Measurements from ENCODE around the gene MAD1L1. TPM values are rescaled to one million over a fixed set of nuclear protein-coding genes. Genes with fewer than 3 reads are reported as not detected.

Gene MAD1L1
- total RNA-seq, 2 donors from 2014 or later: 59.1 to 61.4 TPM

DNA sequence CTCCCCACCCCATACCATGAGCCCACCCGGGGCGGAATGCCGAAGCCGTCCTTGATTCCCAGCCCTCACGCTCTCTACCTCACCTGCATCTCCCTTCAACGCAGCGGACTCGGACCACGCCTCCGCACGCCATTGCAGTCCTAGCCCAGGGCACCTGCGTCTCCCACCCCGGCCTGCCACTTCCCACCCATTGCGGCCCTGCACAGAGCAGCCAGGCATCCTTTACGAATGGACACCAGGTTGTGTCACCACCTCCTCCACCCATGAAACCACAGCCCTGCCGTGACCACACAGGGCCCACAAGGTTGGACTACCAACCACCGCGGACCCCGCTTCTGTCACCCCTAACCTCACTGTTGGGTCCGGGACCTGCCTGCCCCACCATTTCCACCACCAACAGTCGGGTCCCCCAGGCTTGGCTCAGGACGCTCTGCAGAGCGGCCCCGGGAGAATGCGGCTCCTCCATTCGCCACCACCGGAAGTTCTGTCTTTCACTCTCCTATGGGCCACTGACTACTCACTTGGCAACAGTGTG lies 232.5 kb downstream of the MAD1L1 start:
- TF ChIP-seq, protein P1, sequence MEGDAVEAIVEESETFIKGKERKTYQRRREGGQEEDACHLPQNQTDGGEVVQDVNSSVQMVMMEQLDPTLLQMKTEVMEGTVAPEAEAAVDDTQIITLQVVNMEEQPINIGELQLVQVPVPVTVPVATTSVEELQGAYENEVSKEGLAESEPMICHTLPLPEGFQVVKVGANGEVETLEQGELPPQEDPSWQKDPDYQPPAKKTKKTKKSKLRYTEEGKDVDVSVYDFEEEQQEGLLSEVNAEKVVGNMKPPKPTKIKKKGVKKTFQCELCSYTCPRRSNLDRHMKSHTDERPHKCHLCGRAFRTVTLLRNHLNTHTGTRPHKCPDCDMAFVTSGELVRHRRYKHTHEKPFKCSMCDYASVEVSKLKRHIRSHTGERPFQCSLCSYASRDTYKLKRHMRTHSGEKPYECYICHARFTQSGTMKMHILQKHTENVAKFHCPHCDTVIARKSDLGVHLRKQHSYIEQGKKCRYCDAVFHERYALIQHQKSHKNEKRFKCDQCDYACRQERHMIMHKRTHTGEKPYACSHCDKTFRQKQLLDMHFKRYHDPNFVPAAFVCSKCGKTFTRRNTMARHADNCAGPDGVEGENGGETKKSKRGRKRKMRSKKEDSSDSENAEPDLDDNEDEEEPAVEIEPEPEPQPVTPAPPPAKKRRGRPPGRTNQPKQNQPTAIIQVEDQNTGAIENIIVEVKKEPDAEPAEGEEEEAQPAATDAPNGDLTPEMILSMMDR (conservative IDR thresholded peaks at IDR 0.05): no peak
- H3K27ac ChIP-seq (ENCODE audit: low read depth, low read length): no peak overlapping the region
- WGBS, 2 experiments (ENCODE audit: insufficient coverage in 1 of 2, insufficient read length in 1 of 2): 92 to 96% methylated on average over 17 to 27 of the region's 27 CpGs
- no peak overlapping the region for H3K4me3 ChIP-seq (ENCODE audit: low read length)
- Mint-ChIP-seq H3K27me3 (ENCODE audit: insufficient read depth) (no peaks in the 10 kb centered on the region), H3K36me3 (ENCODE audit: low read depth) (no peaks in the 10 kb centered on the region), H3K9me3 (no peaks in the 10 kb centered on the region), H3K4me1 (no peaks in the 10 kb centered on the region), H3K27ac (peak overlapping the region; percentile 56), H3K4me3 (no peak overlapping the region)
- no peaks in the 10 kb centered on the region for H3K27me3 ChIP-seq (ENCODE audit: control insufficient read depth, insufficient read depth, low read length, poor library complexity, severe bottlenecking)
- no peaks in the 10 kb centered on the region for H3K4me1 ChIP-seq (ENCODE audit: control insufficient read depth, insufficient read depth, low read length)
- no peak for DNase-seq
- H3K9me3 ChIP-seq (ENCODE audit: control insufficient read depth, low read length): no peaks in the 10 kb centered on the region
- H3K36me3 ChIP-seq (ENCODE audit: control insufficient read depth, insufficient read depth, low read length): no peaks in the 10 kb centered on the region
- H3K9ac ChIP-seq (ENCODE audit: extremely low read depth, low read length, poor library complexity, severe bottlenecking): no peak overlapping the region

DNA sequence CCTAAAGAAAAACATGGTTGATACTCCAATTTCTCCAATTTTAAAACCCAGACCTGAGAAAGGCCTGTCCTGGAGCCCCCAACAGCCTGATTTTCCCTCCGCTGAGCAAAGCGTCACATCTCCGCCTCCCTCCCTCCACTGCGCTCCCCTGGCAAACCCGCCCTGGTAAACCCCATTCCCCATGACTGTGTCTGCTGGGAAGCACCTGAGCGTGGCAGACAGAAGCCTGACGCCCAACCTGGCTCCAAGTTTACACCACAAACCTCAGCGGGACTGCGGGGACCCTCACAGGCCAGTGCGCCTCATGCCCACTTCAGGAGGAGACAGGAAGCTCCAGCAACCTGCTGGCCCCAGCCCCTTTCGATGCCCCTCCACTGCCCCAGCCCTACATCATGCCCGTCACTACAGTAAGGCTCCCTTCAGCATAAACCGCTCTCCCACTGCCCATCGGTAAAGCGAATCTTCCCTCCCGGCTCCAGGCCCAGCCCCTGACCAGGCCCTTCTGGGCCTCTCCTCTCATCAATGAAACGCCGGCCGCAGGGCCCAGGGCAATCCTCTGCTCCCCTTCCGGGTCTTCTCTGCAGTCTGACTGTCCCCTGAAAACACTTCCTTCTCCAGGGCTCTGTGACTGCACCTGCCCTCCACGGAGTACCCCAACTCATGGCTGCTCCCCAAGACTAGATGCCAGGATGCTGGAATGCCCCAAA lies 233.3 kb downstream of the MAD1L1 start:
- Histone ChIP-seq H3K4me1 (ENCODE audit: control insufficient read depth, insufficient read depth, low read length) (no peaks in the 10 kb centered on the region), H3K27me3 (ENCODE audit: control insufficient read depth, insufficient read depth, low read length, poor library complexity, severe bottlenecking) (no peaks in the 10 kb centered on the region), H3K9me3 (ENCODE audit: control insufficient read depth, low read length) (no peaks in the 10 kb centered on the region), H3K36me3 (ENCODE audit: control insufficient read depth, insufficient read depth, low read length) (no peaks in the 10 kb centered on the region), H3K27ac (ENCODE audit: low read depth, low read length) (no peak overlapping the region), H3K9ac (ENCODE audit: extremely low read depth, low read length, poor library complexity, severe bottlenecking) (no peak overlapping the region), H3K4me3 (ENCODE audit: low read length) (no peak overlapping the region)
- no peak for DNase-seq
- WGBS, 2 experiments (ENCODE audit: insufficient coverage in 1 of 2, insufficient read length in 1 of 2): 93 to 98% methylated on average over 13 to 21 of the region's 21 CpGs
- Mint-ChIP-seq H3K9me3 (no peaks in the 10 kb centered on the region), H3K4me1 (no peaks in the 10 kb centered on the region), H3K36me3 (ENCODE audit: low read depth) (no peaks in the 10 kb centered on the region), H3K27me3 (ENCODE audit: insufficient read depth) (no peaks in the 10 kb centered on the region), H3K4me3 (no peak overlapping the region), H3K27ac (peak overlapping the region; percentile 56)
- TF ChIP-seq, protein P1 (conservative IDR thresholded peaks at IDR 0.05): no peak

DNA sequence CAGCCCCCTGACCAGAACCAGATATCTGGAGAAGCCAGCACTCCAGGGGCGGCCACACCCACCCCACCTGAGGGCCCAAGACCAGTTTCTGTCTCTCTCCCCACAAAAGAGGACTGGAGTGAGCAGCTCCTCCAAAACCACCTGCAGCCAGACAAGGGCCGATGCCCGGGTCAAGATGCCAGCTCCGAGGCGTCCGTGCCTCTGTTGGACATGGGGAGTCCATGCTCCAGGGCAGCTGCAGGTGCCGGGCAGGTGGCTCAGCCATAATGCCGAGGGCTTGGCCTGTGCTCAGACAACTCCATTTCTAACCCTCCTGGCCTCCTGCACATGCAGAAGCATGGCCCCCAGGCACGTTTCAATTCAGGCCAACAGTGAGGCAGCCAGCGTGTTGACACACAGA lies 234.6 kb downstream of the MAD1L1 start:
- no peaks in the 10 kb centered on the region for H3K4me1 ChIP-seq (ENCODE audit: control insufficient read depth, insufficient read depth, low read length)
- no peaks in the 10 kb centered on the region for H3K36me3 ChIP-seq (ENCODE audit: control insufficient read depth, insufficient read depth, low read length)
- H3K27me3 ChIP-seq (ENCODE audit: control insufficient read depth, insufficient read depth, low read length, poor library complexity, severe bottlenecking): no peaks in the 10 kb centered on the region
- Mint-ChIP-seq H3K27me3 (ENCODE audit: insufficient read depth) (no peaks in the 10 kb centered on the region), H3K9me3 (no peaks in the 10 kb centered on the region), H3K4me3 (no peak overlapping the region), H3K27ac (no peak overlapping the region), H3K36me3 (ENCODE audit: low read depth) (no peaks in the 10 kb centered on the region), H3K4me1 (no peaks in the 10 kb centered on the region)
- TF ChIP-seq, protein P1 (conservative IDR thresholded peaks at IDR 0.05): no peak
- no peak for DNase-seq
- no peaks in the 10 kb centered on the region for H3K9me3 ChIP-seq (ENCODE audit: control insufficient read depth, low read length)
- no peak overlapping the region for H3K27ac ChIP-seq (ENCODE audit: low read depth, low read length)
- 92 to 99% methylated on average over 9 to 10 of the region's 10 CpGs for WGBS, 2 experiments (ENCODE audit: insufficient coverage in 1 of 2, insufficient read length in 1 of 2)
- H3K4me3 ChIP-seq (ENCODE audit: low read length): no peak overlapping the region
- no peak overlapping the region for H3K9ac ChIP-seq (ENCODE audit: extremely low read depth, low read length, poor library complexity, severe bottlenecking)

All from endodermal cell (in vitro differentiated cells).